GM12878 (cell line): ENCODE results near the gene VTN. TPM values are rescaled to one million over a fixed set of nuclear protein-coding genes. Genes with fewer than 3 reads are reported as not detected.

ENCODE experiments used
- ATAC-seq: fragments of 200-7000 bp; cut with Tn5 transposase; 3 replicates; pipeline ENCODE4 v1.9.1; 2020; ENCODE audit warnings: mild to moderate bottlenecking, moderate library complexity
- BruUV-seq: library from RNA; stranded (reverse); fragments of 400-500 nt; replicated peaks from 2 replicates; lab custom pipeline; 2021; lab: Mats Ljungman, UMichigan
- CTCF ChIA-PET: fragments of 300-600 bp; sonication (Branson Sonifier 250); formaldehyde crosslinking; extraction: SDS; loops from one replicate; lab custom pipeline; 2021; ENCODE audit warnings: inconsistent platforms; lab: Yijun Ruan, JAX
- POLR2A ChIA-PET: fragments of 350-600 bp; formaldehyde crosslinking; extraction: SDS; loops from one replicate; lab custom pipeline; 2021; ENCODE audit warnings: inconsistent platforms; lab: Charles Lee
- RAD21 ChIA-PET: fragments of 300-600 bp; sonication (Branson Sonifier 250); formaldehyde crosslinking; loops from one replicate; lab custom pipeline; 2023; ENCODE audit warnings: antibody characterized with exemption; ENCODE audit not compliant: unreplicated experiment; lab: Charles Lee
- SMC1A ChIA-PET: fragments of 300-600 bp; sonication (Branson Sonifier 250); formaldehyde crosslinking; loops from one replicate; lab custom pipeline; 2023; ENCODE audit not compliant: unreplicated experiment, uncharacterized antibody; lab: Charles Lee
- DNase-seq: peaks from one replicate; pipeline ENCODE4 v3.0.0-alpha.2; 2011; ENCODE audit warnings: low read depth, low spot score
- FAIRE-seq: peaks from 3 replicates; lab custom pipeline; 2011; peaks lifted over from hg19 to GRCh38; lab: Jason Lieb, UNC
- H2AFZ ChIP-seq: 2 replicates; pipeline ENCODE4 v1.6.0; 2011; ENCODE audit warnings: low read depth, low read length, control low read depth; ENCODE audit not compliant: control insufficient read depth
- H3K27ac ChIP-seq: 2 replicates; pipeline ENCODE4 v1.5.1; 2011; ENCODE audit warnings: control low read depth; ENCODE audit not compliant: control insufficient read depth, insufficient read depth
- H3K27me3 ChIP-seq, 2 experiments: replicated peaks in 1 of 2; 2 replicates each; pipeline versions ENCODE4 v1.6.0 to v1.6.1; 2011; ENCODE audit warnings: low read length in 1 of 2; ENCODE audit not compliant: control insufficient read depth in 2 of 2, insufficient read depth in 2 of 2
- H3K36me3 ChIP-seq, 2 experiments: 2 replicates each; pipeline ENCODE4 v1.5.1; 2011; ENCODE audit warnings: low read length in 1 of 2; ENCODE audit not compliant: control insufficient read depth in 2 of 2, insufficient read depth in 2 of 2
- H3K4me1 ChIP-seq: 2 replicates; pipeline ENCODE4 v1.6.1; 2011; ENCODE audit warnings: mild to moderate bottlenecking, low read length, moderate library complexity, mixed read lengths; ENCODE audit not compliant: control insufficient read depth, insufficient read depth
- H3K4me2 ChIP-seq: 2 replicates; pipeline ENCODE4 v1.6.0; 2011; ENCODE audit warnings: control low read depth; ENCODE audit not compliant: control insufficient read depth, insufficient read depth
- H3K4me3 ChIP-seq: fragments of 200-600 bp; sonication (generic); 2 replicates; pipeline ENCODE4 v1.5.1; 2016
- H3K79me2 ChIP-seq: 2 replicates; pipeline ENCODE4 v1.6.0; 2011; ENCODE audit warnings: low read length; ENCODE audit not compliant: control insufficient read depth, insufficient read depth
- H3K9ac ChIP-seq: 2 replicates; pipeline ENCODE4 v1.8.0; 2011; ENCODE audit warnings: low read length, control low read depth, mixed read lengths; ENCODE audit not compliant: control insufficient read depth, insufficient read depth
- H3K9me3 ChIP-seq: replicated peaks from 3 replicates; pipeline ENCODE4 v1.5.1; 2011; ENCODE audit warnings: mild to moderate bottlenecking, low read length; ENCODE audit not compliant: control insufficient read depth, insufficient read depth
- H4K20me1 ChIP-seq: 2 replicates; pipeline ENCODE4 v1.6.0; 2011; ENCODE audit not compliant: control insufficient read depth, insufficient read depth
- CBFB ChIP-seq: IDR thresholded peaks from 2 replicates; pipeline ENCODE4 v1.6.1; 2016; ENCODE audit warnings: antibody characterized with exemption, low read depth
- CREM ChIP-seq: IDR thresholded peaks from 2 replicates; pipeline ENCODE4 v1.6.1; 2014; ENCODE audit warnings: antibody characterized with exemption, low read depth
- EP300 ChIP-seq, 2 experiments: fragments of 150-350 bp in 1 of 2; IDR thresholded peaks; 2 replicates each; pipeline ENCODE4 v1.6.1; 2011 to 2012; ENCODE audit warnings: low read depth in 2 of 2, low read length in 2 of 2, borderline replicate concordance in 1 of 2, improper control_type of control experiment in 1 of 2, inconsistent platforms in 1 of 2; ENCODE audit not compliant: control insufficient read depth in 1 of 2
- FOXM1 ChIP-seq: IDR thresholded peaks from 2 replicates; pipeline ENCODE4 v1.6.1; 2012; ENCODE audit warnings: low read depth, mild to moderate bottlenecking, inconsistent platforms, low read length, moderate library complexity
- KLF5 ChIP-seq: fragments of 450-650 bp; IDR thresholded peaks from 2 replicates; pipeline ENCODE4 v1.6.1; 2014; ENCODE audit warnings: mild to moderate bottlenecking; ENCODE audit not compliant: partially characterized antibody
- MEF2A ChIP-seq: IDR thresholded peaks from 2 replicates; pipeline ENCODE4 v1.6.1; 2011; ENCODE audit warnings: low read depth, mild to moderate bottlenecking, low read length, moderate library complexity; ENCODE audit not compliant: insufficient read depth
- MTA2 ChIP-seq: fragments of 450-650 bp; IDR thresholded peaks from 2 replicates; pipeline ENCODE4 v1.6.1; 2016; ENCODE audit warnings: low read depth, mild to moderate bottlenecking, moderate library complexity
- NFYA ChIP-seq: IDR thresholded peaks from 2 replicates; pipeline ENCODE4 v1.6.1; 2011; ENCODE audit warnings: low read depth, mild to moderate bottlenecking, low read length, improper control_type of control experiment, borderline replicate concordance
- NR2C1 ChIP-seq: fragments of 450-650 bp; IDR thresholded peaks from 2 replicates; pipeline ENCODE4 v1.6.1; 2017; ENCODE audit warnings: antibody characterized with exemption, mild to moderate bottlenecking, moderate library complexity
- PML ChIP-seq: IDR thresholded peaks from 2 replicates; pipeline ENCODE4 v1.6.1; 2012; ENCODE audit warnings: low read length, inconsistent platforms
- POLR2AphosphoS5 ChIP-seq: IDR thresholded peaks from 2 replicates; pipeline ENCODE4 v1.6.1; 2011; ENCODE audit warnings: mild to moderate bottlenecking, low read length, inconsistent platforms
- RCOR1 ChIP-seq: conservative IDR thresholded peaks from 2 replicates; pipeline ENCODE4 v1.6.1; 2012; ENCODE audit warnings: low read depth, low read length, improper control_type of control experiment
- SMAD5 ChIP-seq: IDR thresholded peaks from 2 replicates; pipeline ENCODE4 v1.6.1; 2016; ENCODE audit warnings: antibody characterized with exemption, low read depth
- SUPT20H ChIP-seq: IDR thresholded peaks from 2 replicates; pipeline ENCODE4 v1.6.1; 2011; ENCODE audit warnings: low read depth, mild to moderate bottlenecking, low read length, moderate library complexity, borderline replicate concordance; ENCODE audit not compliant: control insufficient read depth
- YY1 ChIP-seq: IDR thresholded peaks from 2 replicates; pipeline ENCODE4 v1.6.1; 2011; ENCODE audit warnings: low read depth, mild to moderate bottlenecking, low read length
- ZBED1 ChIP-seq: IDR thresholded peaks from 2 replicates; pipeline ENCODE4 v1.6.1; 2016; ENCODE audit warnings: borderline replicate concordance
- WGBS: methylation state at CpG from one replicate; pipeline ENCODE4 v1.1.6; 2016; ENCODE audit warnings: low lambda C conversion rate; ENCODE audit not compliant: insufficient replicate concordance, insufficient coverage; ENCODE audit errors: missing lambda C conversion rate; 5-methylcytosine and 5-hydroxymethylcytosine counted together
- in situ Hi-C: fragments of 300-500 bp; cut with MboI; formaldehyde crosslinking; loops from 9 replicates; pipeline ENCODE4 v1.14.3; 2018; ENCODE audit warnings: mixed read lengths
- intact Hi-C: fragments of 100-400 bp; cut with micrococcal nuclease; formaldehyde crosslinking; loops from one replicate; pipeline ENCODE4 v1.14.2; 2022; ENCODE audit not compliant: unreplicated experiment
- polyA plus RNA-seq, 11 experiments: library from polyadenylated mRNA; depleted of rRNA in 4 of 11; unstranded in 6 of 11; stranded (reverse) in 5 of 11; fragments of >200 nt; fragmentation: Nextera tagmentation in 4 of 11; fragmentation: Illumina TruSeq in 1 of 11; extraction: Ambion mirVana in 4 of 11; extraction: Trizol in 1 of 11; gene quantifications; 1 replicate in 1 of 11; 2 replicates in 10 of 11; pipeline versions ENCODE4 v1.2.1 to v1.2.3, GENCODE V29; 2011 to 2016; ENCODE audit warnings: inconsistent platforms in 2 of 11, missing spikeins in 2 of 11, low read depth in 1 of 11
- total RNA-seq, 4 experiments: library from RNA; depleted of rRNA in 3 of 4; stranded (reverse); fragments of >200 nt in 3 of 4; fragmentation: Illumina TruSeq in 1 of 4; extraction: Trizol in 1 of 4; gene quantifications; 2 replicates each; pipeline versions ENCODE4 v1.2.1 to v1.2.3, GENCODE V29; 2013 to 2021
- TF ChIP-seq, protein P1 (sequence below): IDR thresholded peaks from 2 replicates; pipeline ENCODE4 v1.6.1; 2011; ENCODE audit warnings: low read depth, mild to moderate bottlenecking, low read length, moderate library complexity, borderline replicate concordance; ENCODE audit errors: extremely low read depth

VTN gene
- total and polyA plus RNA-seq, 10 of the 15 experiments (the other 5 are each of a cell fraction or from before 2014, with no cell fraction given): 0.04 to 1.3 (median 0.13) TPM; not detected in 5

DNA sequence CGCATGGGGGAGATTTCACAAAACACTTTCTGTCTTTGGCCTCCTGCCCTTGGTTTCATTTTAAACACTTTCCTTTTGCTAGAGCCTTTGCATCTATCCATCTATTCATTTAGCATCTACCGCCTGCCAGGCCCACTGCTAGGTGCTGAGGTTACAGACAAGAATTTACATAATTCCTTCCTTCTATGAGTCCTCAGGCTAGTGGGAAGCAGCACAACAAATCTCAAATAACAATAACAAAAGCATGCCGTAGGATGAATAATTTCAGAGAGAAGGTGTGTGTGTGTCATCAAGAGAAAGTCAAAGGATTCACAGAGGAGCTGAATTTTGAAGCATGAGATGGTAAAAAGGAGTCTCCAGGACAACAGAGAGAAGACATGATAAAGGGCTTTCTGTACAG is 42.0 kb upstream of the VTN start:
- RAD21 ChIA-PET: no interaction called here
- no peak overlapping the region for H3K4me2 ChIP-seq
- no peaks in the 10 kb centered on the region for H3K9me3 ChIP-seq
- no peak overlapping the region for H3K9ac ChIP-seq
- ATAC-seq (no peak; the same call in 1 of the 3 replicates), DNase-seq (no peak), FAIRE-seq (no peak)
- in situ Hi-C loops (no loop called here), intact Hi-C loops (no loop called here)
- no peaks in the 10 kb centered on the region for H3K79me2 ChIP-seq
- SMC1A ChIA-PET: no interaction called here
- CTCF ChIA-PET: no interaction called here
- H4K20me1 ChIP-seq: no peaks in the 10 kb centered on the region
- no peak overlapping the region for H3K4me3 ChIP-seq
- no peak overlapping the region for H2AFZ ChIP-seq
- no TSS peak for BruUV-seq
- no peaks in the 10 kb centered on the region for H3K4me1 ChIP-seq
- H3K27me3 ChIP-seq: no peaks in the 10 kb centered on the region
- POLR2A ChIA-PET: no interaction called here
- no peak overlapping the region for H3K27ac ChIP-seq
- TF ChIP-seq SUPT20H (no peak), POLR2AphosphoS5 (no peak), PML (no peak), ZBED1 (no peak), MTA2 (no peak), RCOR1 (no peak), NR2C1 (no peak), SMAD5 (no peak), KLF5 (no peak)
- 18% methylated on average over 3 of the region's 3 CpGs for WGBS
- no peaks in the 10 kb centered on the region for H3K36me3 ChIP-seq

DNA sequence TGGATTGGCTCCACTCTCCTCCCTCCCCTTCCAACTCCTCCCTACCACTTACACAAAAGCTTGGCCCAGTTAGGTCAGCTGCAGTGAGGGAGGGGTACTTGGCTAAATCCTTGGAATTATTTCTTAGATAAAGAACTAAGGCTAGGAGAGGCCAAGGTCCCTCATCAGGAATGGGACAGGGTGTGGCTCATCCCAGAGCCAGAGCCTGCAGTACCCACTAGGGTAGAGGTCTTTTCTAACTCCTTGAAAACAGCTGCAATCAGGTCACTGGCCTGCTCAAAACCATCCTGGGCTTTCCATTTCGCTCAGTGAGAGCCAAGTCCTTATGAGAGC is 37.8 kb upstream of the VTN start:
- no peak for FAIRE-seq
- no TSS peak for BruUV-seq
- SMC1A ChIA-PET: interaction anchor here (0.5 kb wide), 1 partner anchor 99 kb away, joined by 3 read pairs; no protein-coding TSS in a partner anchor

More for the DNA sequence above, 37.8 kb upstream of the VTN start:
- Histone ChIP-seq H3K79me2 (no peaks in the 10 kb centered on the region), H3K27ac (no peak overlapping the region), H3K9me3 (no peaks in the 10 kb centered on the region), H3K36me3 (no peaks in the 10 kb centered on the region), H3K4me3 (no peak overlapping the region), H3K4me2 (no peak overlapping the region), H3K27me3 (no peaks in the 10 kb centered on the region), H2AFZ (no peak overlapping the region), H4K20me1 (no peaks in the 10 kb centered on the region), H3K4me1 (peaks cover 3% of the 10 kb centered on the region; the same call in 1 of the 2 replicates), H3K9ac (no peak overlapping the region)
- ChIA-PET POLR2A (interaction anchor here (0.8 kb wide), 1 partner anchor 72 kb away, joined by 3 read pairs; the partner anchor contains the start of genes IFT20 and TNFAIP1), CTCF (interaction anchor here (0.8 to 1.0 kb wide), 2 partner anchors 8 to 9 kb away, joined by 3 to 4 read pairs; no protein-coding TSS in a partner anchor), RAD21 (no interaction called here)
- 92% methylated on average over 1 of the region's 1 CpG for WGBS
- ATAC-seq (no peak), DNase-seq (no peak)
- no peak for TF ChIP-seq CBFB
- TF ChIP-seq, protein P1, sequence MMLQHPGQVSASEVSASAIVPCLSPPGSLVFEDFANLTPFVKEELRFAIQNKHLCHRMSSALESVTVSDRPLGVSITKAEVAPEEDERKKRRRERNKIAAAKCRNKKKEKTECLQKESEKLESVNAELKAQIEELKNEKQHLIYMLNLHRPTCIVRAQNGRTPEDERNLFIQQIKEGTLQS: no peak
- no peak for TF ChIP-seq NFYA
- no peak for TF ChIP-seq CREM
- TF ChIP-seq FOXM1: no peak
- TF ChIP-seq EP300 (IDR thresholded peaks at IDR 0.05; ENCODE audit: borderline replicate concordance in 1 of 2, control insufficient read depth in 1 of 2, low read depth in 2 of 2, low read length in 2 of 2): no peak
- TF ChIP-seq YY1: no peak
- no peak for TF ChIP-seq MEF2A
- intact Hi-C loops (no loop called here), in situ Hi-C loops (no loop called here)
